ENCODE data around the gene CD226.
"Not testable (repeated sequence)": the region's sequence is repeated elsewhere in the genome, so short reads cannot be mapped to it uniquely, and the experiment has no call there.

The CD226 gene

GRCh38 chr18:69941183-69941582 is 6.5 kb downstream of the CD226 start:
- Histone ChIP-seq H3K9ac (ENCODE audit: low read depth, low read length) (no peak overlapping the region), H3K27me3 (ENCODE audit: insufficient read depth, low read length) (no peaks in the 10 kb centered on the region), H3K9me3 (ENCODE audit: insufficient read depth, low read depth, low read length) (no peaks in the 10 kb centered on the region), H3K27ac (ENCODE audit: low read depth, low read length) (no peak overlapping the region), H3K4me1 (ENCODE audit: insufficient read depth, low read length) (0 out of 2 replicates have a peak, but pooled peaks cover 9% of the 10 kb centered on the region), H3K36me3 (ENCODE audit: insufficient read depth, low read length) (no peaks in the 10 kb centered on the region), H3K4me3 (ENCODE audit: low read length) (no peak overlapping the region)
- WGBS = 90% methylated on average over 1 of the region's 1 CpG

- not testable (repeated sequence) for H3K4me3 ChIP-seq (ENCODE audit: low read length); H3K27ac ChIP-seq (ENCODE audit: low read depth, low read length); H3K9ac ChIP-seq (ENCODE audit: low read depth, low read length); H3K36me3 ChIP-seq (ENCODE audit: insufficient read depth, low read length); H3K27me3 ChIP-seq (ENCODE audit: insufficient read depth, low read length); H3K9me3 ChIP-seq (ENCODE audit: insufficient read depth, low read depth, low read length); H3K4me1 ChIP-seq (ENCODE audit: insufficient read depth, low read length)
- WGBS = 89% methylated on average over 4 of the region's 4 CpGs
Observed at GRCh38 chr18:69939812-69940211, 7.9 kb downstream of the CD226 start.

- no peak overlapping the region for H3K4me3 ChIP-seq (ENCODE audit: low read length)
- H3K36me3 ChIP-seq (ENCODE audit: insufficient read depth, low read length) = no peaks in the 10 kb centered on the region
- WGBS = 81% methylated on average over 2 of the region's 4 CpGs
- no peaks in the 10 kb centered on the region; the same call in 1 of the 2 replicates for H3K4me1 ChIP-seq (ENCODE audit: insufficient read depth, low read length)
- no peak overlapping the region for H3K9ac ChIP-seq (ENCODE audit: low read depth, low read length)
- no peaks in the 10 kb centered on the region for H3K27me3 ChIP-seq (ENCODE audit: insufficient read depth, low read length)
- H3K9me3 ChIP-seq (ENCODE audit: insufficient read depth, low read depth, low read length) = no peaks in the 10 kb centered on the region
- no peak overlapping the region for H3K27ac ChIP-seq (ENCODE audit: low read depth, low read length)
Observed at GRCh38 chr18:69936191-69936558, 11.5 kb downstream of the CD226 start.

- H3K27ac ChIP-seq (ENCODE audit: low read depth, low read length) = no peak overlapping the region
Observed at GRCh38 chr18:69935319-69936190, 12.1 kb downstream of the CD226 start.

GRCh38 chr18:69934601-69935265 is 12.9 kb downstream of the CD226 start:
- Histone ChIP-seq H3K27me3 (ENCODE audit: insufficient read depth, low read length) (no peaks in the 10 kb centered on the region), H3K9ac (ENCODE audit: low read depth, low read length) (no peak overlapping the region), H3K9me3 (ENCODE audit: insufficient read depth, low read depth, low read length) (no peaks in the 10 kb centered on the region), H3K4me3 (ENCODE audit: low read length) (no peak overlapping the region), H3K36me3 (ENCODE audit: insufficient read depth, low read length) (no peaks in the 10 kb centered on the region), H3K27ac (ENCODE audit: low read depth, low read length) (no peak overlapping the region), H3K4me1 (ENCODE audit: insufficient read depth, low read length) (no peaks in the 10 kb centered on the region; the same call in 1 of the 2 replicates)
- WGBS = 74% methylated on average over 3 of the region's 4 CpGs

More at GRCh38 chr18:69935319-69936190, 12.1 kb downstream of the CD226 start:
- H3K9ac ChIP-seq (ENCODE audit: low read depth, low read length) = no peak overlapping the region
- H3K9me3 ChIP-seq (ENCODE audit: insufficient read depth, low read depth, low read length) = no peaks in the 10 kb centered on the region
- 85% methylated on average over 12 of the region's 12 CpGs for WGBS
- no peaks in the 10 kb centered on the region for H3K36me3 ChIP-seq (ENCODE audit: insufficient read depth, low read length)
- H3K27me3 ChIP-seq (ENCODE audit: insufficient read depth, low read length) = no peaks in the 10 kb centered on the region
- H3K4me3 ChIP-seq (ENCODE audit: low read length) = no peak overlapping the region
- H3K4me1 ChIP-seq (ENCODE audit: insufficient read depth, low read length) = no peaks in the 10 kb centered on the region; the same call in 1 of the 2 replicates

- WGBS = 95% methylated on average over 5 of the region's 5 CpGs
- H3K27ac ChIP-seq (ENCODE audit: low read depth, low read length) = no peak overlapping the region
- H3K4me3 ChIP-seq (ENCODE audit: low read length) = no peak overlapping the region
Observed at GRCh38 chr18:69929041-69929774, 18.5 kb downstream of the CD226 start.

GRCh38 chr18:69916412-69916811 is 31.3 kb downstream of the CD226 start:
- Histone ChIP-seq H3K9me3 (ENCODE audit: insufficient read depth, low read depth, low read length) (no peaks in the 10 kb centered on the region), H3K27me3 (ENCODE audit: insufficient read depth, low read length) (no peaks in the 10 kb centered on the region), H3K4me3 (ENCODE audit: low read length) (no peak overlapping the region), H3K9ac (ENCODE audit: low read depth, low read length) (no peak overlapping the region), H3K4me1 (ENCODE audit: insufficient read depth, low read length) (no peaks in the 10 kb centered on the region), H3K27ac (ENCODE audit: low read depth, low read length) (no peak overlapping the region), H3K36me3 (ENCODE audit: insufficient read depth, low read length) (no peaks in the 10 kb centered on the region)
- WGBS = 89% methylated on average over 2 of the region's 3 CpGs

More at GRCh38 chr18:69929041-69929774, 18.5 kb downstream of the CD226 start:
- no peaks in the 10 kb centered on the region for H3K9me3 ChIP-seq (ENCODE audit: insufficient read depth, low read depth, low read length)
- no peaks in the 10 kb centered on the region; the same call in 1 of the 2 replicates for H3K4me1 ChIP-seq (ENCODE audit: insufficient read depth, low read length)
- H3K36me3 ChIP-seq (ENCODE audit: insufficient read depth, low read length) = no peaks in the 10 kb centered on the region
- no peak overlapping the region for H3K9ac ChIP-seq (ENCODE audit: low read depth, low read length)
- no peaks in the 10 kb centered on the region for H3K27me3 ChIP-seq (ENCODE audit: insufficient read depth, low read length)

- Histone ChIP-seq H3K4me3 (ENCODE audit: low read length) (no peak overlapping the region), H3K27me3 (ENCODE audit: insufficient read depth, low read length) (no peaks in the 10 kb centered on the region), H3K9me3 (ENCODE audit: insufficient read depth, low read depth, low read length) (no peaks in the 10 kb centered on the region), H3K27ac (ENCODE audit: low read depth, low read length) (no peak overlapping the region), H3K36me3 (ENCODE audit: insufficient read depth, low read length) (no peaks in the 10 kb centered on the region), H3K9ac (ENCODE audit: low read depth, low read length) (no peak overlapping the region), H3K4me1 (ENCODE audit: insufficient read depth, low read length) (no peaks in the 10 kb centered on the region)
Observed at GRCh38 chr18:69908838-69909237, 38.8 kb downstream of the CD226 start.

- Histone ChIP-seq H3K36me3 (ENCODE audit: insufficient read depth, low read length) (no peaks in the 10 kb centered on the region), H3K27me3 (ENCODE audit: insufficient read depth, low read length) (no peaks in the 10 kb centered on the region), H3K4me1 (ENCODE audit: insufficient read depth, low read length) (no peaks in the 10 kb centered on the region), H3K9me3 (ENCODE audit: insufficient read depth, low read depth, low read length) (no peaks in the 10 kb centered on the region), H3K27ac (ENCODE audit: low read depth, low read length) (no peak overlapping the region), H3K9ac (ENCODE audit: low read depth, low read length) (no peak overlapping the region), H3K4me3 (ENCODE audit: low read length) (no peak overlapping the region)
- WGBS = 95% methylated on average over 7 of the region's 7 CpGs
Observed at GRCh38 chr18:69906765-69907164, 40.9 kb downstream of the CD226 start.

GRCh38 chr18:69900941-69901340 is 46.7 kb downstream of the CD226 start:
- H3K4me1 ChIP-seq (ENCODE audit: insufficient read depth, low read length) = no peaks in the 10 kb centered on the region
- no peak overlapping the region for H3K27ac ChIP-seq (ENCODE audit: low read depth, low read length)
- 89% methylated on average over 2 of the region's 2 CpGs for WGBS
- H3K9me3 ChIP-seq (ENCODE audit: insufficient read depth, low read depth, low read length) = 0 out of 2 replicates have a peak, but pooled peaks cover 4% of the 10 kb centered on the region
- no peaks in the 10 kb centered on the region for H3K36me3 ChIP-seq (ENCODE audit: insufficient read depth, low read length)
- H3K27me3 ChIP-seq (ENCODE audit: insufficient read depth, low read length) = no peaks in the 10 kb centered on the region
- H3K9ac ChIP-seq (ENCODE audit: low read depth, low read length) = no peak overlapping the region
- H3K4me3 ChIP-seq (ENCODE audit: low read length) = no peak overlapping the region

Measured in HUES64 (cell line).